HG03103 (cell line): ENCODE data around the gene PRKAR2B.
"Not testable (repeated sequence)": the region's sequence is repeated elsewhere in the genome, so short reads cannot be mapped to it uniquely, and the experiment has no call there.

ENCODE experiments used
- ATAC-seq: cut with Tn5 transposase; IDR thresholded peaks from one replicate; pipeline ENCODE4 v1.9.1; 2021; ENCODE audit warnings: low read depth; ENCODE audit not compliant: unreplicated experiment

Gene PRKAR2B

GRCh38 chr7:107115114-107115513 is 70.6 kb downstream of the PRKAR2B start:
- no peak for ATAC-seq

- ATAC-seq: no peak
Observed at GRCh38 chr7:107115762-107116540, 71.4 kb downstream of the PRKAR2B start.

GRCh38 chr7:107118109-107118900 is 73.8 kb downstream of the PRKAR2B start:
- ATAC-seq: no peak

- no peak for ATAC-seq
Observed at GRCh38 chr7:107119376-107120105, 75.0 kb downstream of the PRKAR2B start.

- no peak for ATAC-seq
Observed at GRCh38 chr7:107122486-107122911, 78.0 kb downstream of the PRKAR2B start.

- no peak for ATAC-seq
Observed at GRCh38 chr7:107123392-107123791, 78.9 kb downstream of the PRKAR2B start.

- no peak for ATAC-seq
Observed at GRCh38 chr7:107125475-107125874, 81.0 kb downstream of the PRKAR2B start.

GRCh38 chr7:107128217-107128616 is 83.7 kb downstream of the PRKAR2B start:
- ATAC-seq: no peak

- ATAC-seq: no peak
Observed at GRCh38 chr7:107128748-107129147, 84.2 kb downstream of the PRKAR2B start.

GRCh38 chr7:107130487-107131220 is 86.1 kb downstream of the PRKAR2B start:
- ATAC-seq: no peak

- ATAC-seq: no peak
Observed at GRCh38 chr7:107133396-107133795, 88.9 kb downstream of the PRKAR2B start.

- no peak for ATAC-seq
Observed at GRCh38 chr7:107138696-107139420, 94.4 kb downstream of the PRKAR2B start.

- ATAC-seq: not testable (repeated sequence)
Observed at GRCh38 chr7:107143875-107144274, 99.4 kb downstream of the PRKAR2B start.

- ATAC-seq: no peak
Observed at GRCh38 chr7:107145067-107145838, 100.7 kb downstream of the PRKAR2B start.

- no peak for ATAC-seq
Observed at GRCh38 chr7:107147464-107148393, 103.2 kb downstream of the PRKAR2B start.

- no peak for ATAC-seq
Observed at GRCh38 chr7:107148721-107149120, 104.2 kb downstream of the PRKAR2B start.

- ATAC-seq: no peak
Observed at GRCh38 chr7:107149863-107150262, 105.4 kb downstream of the PRKAR2B start.
